AG04450 (cell line): Measurements from ENCODE around the gene TNNI2. TPM values are rescaled to one million over a fixed set of nuclear protein-coding genes. Genes with fewer than 3 reads are reported as not detected.

Experiments
- CTCF ChIA-PET: fragments of 300-600, 350-600 bp; formaldehyde crosslinking; extraction: SDS; loops from one replicate; lab custom pipeline; 2022; ENCODE audit warnings: antibody characterized with exemption, inconsistent platforms; lab: Charles Lee
- POLR2A ChIA-PET: fragments of 350-600 bp; formaldehyde crosslinking; extraction: SDS; loops from one replicate; lab custom pipeline; 2021; ENCODE audit warnings: antibody characterized with exemption, inconsistent platforms; lab: Yijun Ruan, JAX
- DNase-seq: peaks from one replicate; pipeline ENCODE4 v3.0.0-alpha.2; 2011; ENCODE audit warnings: low read depth, low spot score
- H3K27ac ChIP-seq: one replicate; pipeline ENCODE4 v1.5.1; 2012; ENCODE audit warnings: low read depth, low read length, control low read depth
- H3K27me3 ChIP-seq: one replicate; pipeline ENCODE4 v1.6.0; 2012; ENCODE audit warnings: low read length; ENCODE audit not compliant: control insufficient read depth, insufficient read depth
- H3K4me3 ChIP-seq: 2 replicates; pipeline ENCODE4 v1.5.1; 2011; ENCODE audit warnings: mild to moderate bottlenecking, low read depth, low read length, control low read depth
- H3K9me3 ChIP-seq: 2 replicates; pipeline ENCODE4 v1.5.1; 2012; ENCODE audit warnings: low read length; ENCODE audit not compliant: control insufficient read depth, insufficient read depth
- polyA plus RNA-seq: library from polyadenylated mRNA; depleted of rRNA; stranded (reverse); fragments of >200 nt; gene quantifications from 2 replicates; pipeline ENCODE4 v1.2.3, GENCODE V29; 2011
- TF ChIP-seq, protein P1 (sequence below): IDR thresholded peaks from 2 replicates; pipeline ENCODE4 v1.5.1; 2011; ENCODE audit warnings: low read depth, low read length, control low read depth, inconsistent platforms

The TNNI2 gene
- polyA plus RNA-seq, 1 experiment = not detected

DNA sequence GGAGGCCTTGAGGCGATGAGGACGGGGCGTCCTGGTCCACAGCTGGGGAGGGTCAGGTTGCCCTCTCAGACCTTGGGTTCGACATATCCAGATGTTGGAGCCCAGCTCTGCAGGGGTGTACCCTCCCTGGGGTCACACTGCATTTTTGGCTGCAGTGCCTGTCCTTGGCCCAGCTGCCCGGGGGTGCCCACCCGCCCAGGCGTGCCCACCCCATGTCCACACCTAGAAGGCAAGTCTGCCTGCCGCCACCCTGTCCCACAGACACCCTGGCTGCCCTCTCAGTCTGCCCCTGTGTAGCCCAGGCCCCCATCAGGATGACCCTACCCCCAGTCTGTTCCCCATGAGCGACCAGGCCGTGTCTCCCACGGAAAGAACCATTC is 17.1 kb downstream of the TNNI2 start:
- ChIA-PET CTCF (interaction anchor here (1.0 to 1.4 kb wide), 2 partner anchors 26 to 162 kb away, joined by 3 to 4 read pairs; no protein-coding TSS in a partner anchor), POLR2A (no interaction called here)
- H3K9me3 ChIP-seq = no peaks in the 10 kb centered on the region; the same call in 1 of the 2 replicates
- no peak overlapping the region for H3K27ac ChIP-seq
- H3K27me3 ChIP-seq = peaks cover 1% of the 10 kb centered on the region
- TF ChIP-seq, protein P1, sequence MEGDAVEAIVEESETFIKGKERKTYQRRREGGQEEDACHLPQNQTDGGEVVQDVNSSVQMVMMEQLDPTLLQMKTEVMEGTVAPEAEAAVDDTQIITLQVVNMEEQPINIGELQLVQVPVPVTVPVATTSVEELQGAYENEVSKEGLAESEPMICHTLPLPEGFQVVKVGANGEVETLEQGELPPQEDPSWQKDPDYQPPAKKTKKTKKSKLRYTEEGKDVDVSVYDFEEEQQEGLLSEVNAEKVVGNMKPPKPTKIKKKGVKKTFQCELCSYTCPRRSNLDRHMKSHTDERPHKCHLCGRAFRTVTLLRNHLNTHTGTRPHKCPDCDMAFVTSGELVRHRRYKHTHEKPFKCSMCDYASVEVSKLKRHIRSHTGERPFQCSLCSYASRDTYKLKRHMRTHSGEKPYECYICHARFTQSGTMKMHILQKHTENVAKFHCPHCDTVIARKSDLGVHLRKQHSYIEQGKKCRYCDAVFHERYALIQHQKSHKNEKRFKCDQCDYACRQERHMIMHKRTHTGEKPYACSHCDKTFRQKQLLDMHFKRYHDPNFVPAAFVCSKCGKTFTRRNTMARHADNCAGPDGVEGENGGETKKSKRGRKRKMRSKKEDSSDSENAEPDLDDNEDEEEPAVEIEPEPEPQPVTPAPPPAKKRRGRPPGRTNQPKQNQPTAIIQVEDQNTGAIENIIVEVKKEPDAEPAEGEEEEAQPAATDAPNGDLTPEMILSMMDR = no peak
- no peak overlapping the region for H3K4me3 ChIP-seq
- DNase-seq = no peak

GRCh38 chr11:1856306-1857005 is 17.7 kb downstream of the TNNI2 start:
- DNase-seq = no peak
- ChIA-PET CTCF (interaction anchor here (1.0 to 1.4 kb wide), 2 partner anchors 26 to 163 kb away, joined by 3 to 4 read pairs; no protein-coding TSS in a partner anchor), POLR2A (no interaction called here)
- Histone ChIP-seq H3K4me3 (no peak overlapping the region), H3K27ac (no peak overlapping the region), H3K27me3 (no peaks in the 10 kb centered on the region), H3K9me3 (no peaks in the 10 kb centered on the region; the same call in 1 of the 2 replicates)
- TF ChIP-seq, protein P1 = no peak

DNA sequence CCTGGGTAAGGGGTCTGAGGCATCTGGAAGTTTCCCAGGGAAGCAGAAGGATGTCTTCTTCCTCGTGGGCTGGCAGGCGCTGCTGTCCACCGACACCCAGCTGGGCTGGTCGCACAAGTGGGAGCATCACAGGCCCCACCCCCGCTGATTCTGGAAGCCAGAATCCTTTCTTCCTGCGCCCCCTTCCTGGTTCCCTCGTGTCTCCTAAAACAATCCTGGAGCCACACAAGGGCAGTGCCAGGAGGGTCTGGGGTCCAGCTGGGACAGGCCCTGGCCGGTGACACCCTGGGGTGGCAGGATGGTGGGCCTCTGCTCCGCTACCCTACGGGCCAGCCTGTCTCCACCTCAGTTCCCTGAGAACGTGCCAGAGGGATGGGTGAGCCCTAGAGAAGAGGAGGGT is 18.3 kb downstream of the TNNI2 start:
- ChIA-PET POLR2A (no interaction called here), CTCF (interaction anchor here (1.1 kb wide), 1 partner anchor 205 kb away, joined by 3 read pairs; no protein-coding TSS in a partner anchor)
- no peak for DNase-seq
- no peak overlapping the region for H3K27ac ChIP-seq
- TF ChIP-seq, protein P1 = no peak
- no peaks in the 10 kb centered on the region for H3K27me3 ChIP-seq
- no peaks in the 10 kb centered on the region; the same call in 1 of the 2 replicates for H3K9me3 ChIP-seq
- H3K4me3 ChIP-seq = no peak overlapping the region

- no peaks in the 10 kb centered on the region; the same call in 1 of the 2 replicates for H3K9me3 ChIP-seq
- no peak for DNase-seq
- no peak overlapping the region for H3K27ac ChIP-seq
- H3K4me3 ChIP-seq = no peak overlapping the region
- ChIA-PET POLR2A (no interaction called here), CTCF (interaction anchor here (1.1 kb wide), 1 partner anchor 206 kb away, joined by 3 read pairs; no protein-coding TSS in a partner anchor)
- TF ChIP-seq, protein P1 = no peak
- H3K27me3 ChIP-seq = no peaks in the 10 kb centered on the region
Measured at GRCh38 chr11:1858154-1858553, 19.4 kb downstream of the TNNI2 start.

DNA sequence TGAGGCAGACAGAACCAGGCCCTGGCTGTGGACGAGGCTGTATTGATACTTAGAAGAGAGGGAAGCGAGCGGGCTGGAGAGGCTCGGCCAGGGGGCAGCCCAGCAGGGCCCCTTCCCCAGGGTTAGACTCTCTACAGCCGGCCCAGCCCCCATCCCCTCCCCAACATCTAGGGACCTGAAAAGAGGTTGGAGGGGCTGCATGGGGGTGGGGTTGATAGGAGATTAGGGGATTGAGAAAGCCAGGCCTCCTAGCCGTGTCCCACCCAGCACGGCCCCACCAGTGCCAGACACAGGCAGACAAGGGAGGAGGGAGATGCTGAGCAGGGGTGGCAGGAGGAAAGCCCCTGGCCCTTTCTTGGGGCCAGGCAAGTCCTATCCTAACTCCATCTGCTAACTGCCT is 19.8 kb downstream of the TNNI2 start:
- no peaks in the 10 kb centered on the region for H3K27me3 ChIP-seq
- ChIA-PET CTCF (interaction anchor here (0.6 kb wide), 1 partner anchor 206 kb away, joined by 3 read pairs; no protein-coding TSS in a partner anchor), POLR2A (interaction anchor here (0.6 kb wide), 1 partner anchor 10 kb away, joined by 5 read pairs; no protein-coding TSS in a partner anchor)
- no peak for DNase-seq
- no peak overlapping the region for H3K4me3 ChIP-seq
- no peaks in the 10 kb centered on the region; the same call in 1 of the 2 replicates for H3K9me3 ChIP-seq
- H3K27ac ChIP-seq = no peak overlapping the region
- TF ChIP-seq, protein P1 = no peak
